Nephron progenitor cell (in vitro differentiated cells): Measurements from ENCODE around the gene ERI2.

Experiments used
- DNase-seq: peaks from one replicate; pipeline ENCODE4 v3.0.0; 2021
- H3K27ac Mint-ChIP-seq: 2 replicates; pipeline ENCODE4 v1.8.0; 2021; ENCODE audit warnings: mild to moderate bottlenecking, moderate library complexity, mixed read lengths
- H3K27me3 Mint-ChIP-seq: 2 replicates; pipeline ENCODE4 v1.8.0; 2021; ENCODE audit warnings: mild to moderate bottlenecking, low read depth, mixed read lengths; ENCODE audit not compliant: poor library complexity
- H3K36me3 Mint-ChIP-seq: 2 replicates; pipeline ENCODE4 v1.8.0; 2021; ENCODE audit warnings: low read depth, mixed read lengths
- H3K4me1 Mint-ChIP-seq: 2 replicates; pipeline ENCODE4 v1.8.0; 2021; ENCODE audit warnings: mixed read lengths
- H3K4me3 Mint-ChIP-seq: 2 replicates; pipeline ENCODE4 v1.8.0; 2021; ENCODE audit warnings: mild to moderate bottlenecking, moderate library complexity, mixed read lengths
- H3K9me3 Mint-ChIP-seq: 2 replicates; pipeline ENCODE4 v1.8.0; 2021; ENCODE audit warnings: mild to moderate bottlenecking, moderate library complexity, mixed read lengths
- TF ChIP-seq, protein P1 (sequence below): fragments of 200-600 bp; sonication (generic); IDR thresholded peaks from 2 replicates; pipeline ENCODE4 v1.5.0; 2021; ENCODE audit warnings: antibody characterized with exemption

Gene ERI2

DNA sequence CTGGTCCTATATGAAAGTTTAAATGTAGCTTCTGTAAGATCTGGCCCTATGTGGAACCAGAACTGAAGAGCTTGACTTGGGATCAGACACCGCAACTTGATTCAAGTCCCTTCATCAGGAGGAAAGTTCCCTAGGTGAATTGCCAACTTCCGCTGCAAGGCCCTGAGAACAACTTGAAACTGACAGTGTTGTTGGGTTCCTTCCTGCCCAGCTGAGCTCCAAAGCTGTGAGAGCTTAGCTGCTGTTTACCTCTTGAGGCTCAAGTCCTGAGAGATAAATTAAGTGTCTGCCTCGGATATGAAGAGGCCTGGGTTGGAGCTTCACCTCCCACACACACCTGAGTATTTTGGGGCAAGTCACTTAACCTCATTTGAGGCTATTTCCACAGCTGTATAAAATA is 44.7 kb upstream of the ERI2 start:
- Mint-ChIP-seq H3K36me3 (peaks cover 10% of the 10 kb centered on the region), H3K9me3 (no peaks in the 10 kb centered on the region), H3K27me3 (no peaks in the 10 kb centered on the region), H3K4me1 (no peaks in the 10 kb centered on the region), H3K27ac (no peak overlapping the region), H3K4me3 (no peak overlapping the region)
- TF ChIP-seq, protein P1, sequence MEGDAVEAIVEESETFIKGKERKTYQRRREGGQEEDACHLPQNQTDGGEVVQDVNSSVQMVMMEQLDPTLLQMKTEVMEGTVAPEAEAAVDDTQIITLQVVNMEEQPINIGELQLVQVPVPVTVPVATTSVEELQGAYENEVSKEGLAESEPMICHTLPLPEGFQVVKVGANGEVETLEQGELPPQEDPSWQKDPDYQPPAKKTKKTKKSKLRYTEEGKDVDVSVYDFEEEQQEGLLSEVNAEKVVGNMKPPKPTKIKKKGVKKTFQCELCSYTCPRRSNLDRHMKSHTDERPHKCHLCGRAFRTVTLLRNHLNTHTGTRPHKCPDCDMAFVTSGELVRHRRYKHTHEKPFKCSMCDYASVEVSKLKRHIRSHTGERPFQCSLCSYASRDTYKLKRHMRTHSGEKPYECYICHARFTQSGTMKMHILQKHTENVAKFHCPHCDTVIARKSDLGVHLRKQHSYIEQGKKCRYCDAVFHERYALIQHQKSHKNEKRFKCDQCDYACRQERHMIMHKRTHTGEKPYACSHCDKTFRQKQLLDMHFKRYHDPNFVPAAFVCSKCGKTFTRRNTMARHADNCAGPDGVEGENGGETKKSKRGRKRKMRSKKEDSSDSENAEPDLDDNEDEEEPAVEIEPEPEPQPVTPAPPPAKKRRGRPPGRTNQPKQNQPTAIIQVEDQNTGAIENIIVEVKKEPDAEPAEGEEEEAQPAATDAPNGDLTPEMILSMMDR: no peak
- DNase-seq: no peak

DNA sequence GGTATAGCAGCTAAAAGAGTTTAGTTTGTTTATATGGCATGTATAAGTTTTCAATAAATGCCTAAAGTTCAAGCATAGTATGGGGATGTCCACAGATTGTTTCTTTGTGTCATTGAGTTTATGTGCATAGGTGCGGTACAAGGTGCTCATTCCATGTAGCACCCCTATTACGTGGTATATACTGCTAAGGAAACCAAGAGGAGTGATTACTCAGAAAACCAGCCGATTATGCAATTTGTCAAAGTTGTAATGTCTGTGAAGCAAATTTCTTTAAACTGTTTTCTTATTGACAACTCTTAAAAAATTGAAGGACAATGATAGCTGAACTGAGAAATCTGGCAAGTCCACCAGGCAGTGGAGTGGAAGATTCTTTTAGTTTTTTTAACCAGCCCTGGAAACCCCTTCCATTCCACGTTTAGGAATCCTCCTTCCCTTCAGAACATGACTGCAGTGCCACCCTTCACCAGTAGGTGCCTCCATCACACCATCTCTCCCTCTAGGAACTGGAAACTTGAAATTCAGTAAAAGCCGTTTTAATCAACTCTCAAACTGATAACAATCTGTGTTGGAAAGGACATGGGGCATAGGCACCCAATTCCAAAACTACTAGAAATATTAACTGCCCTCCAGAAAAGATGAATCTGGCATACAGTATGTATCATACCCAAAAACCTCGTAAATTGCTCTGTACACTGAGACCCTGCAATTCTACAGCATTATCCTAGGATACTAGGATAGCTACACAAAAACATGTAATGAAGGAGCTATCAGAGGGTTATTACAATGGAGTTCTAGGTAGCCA is 43.5 kb upstream of the ERI2 start:
- Mint-ChIP-seq H3K27me3 (no peaks in the 10 kb centered on the region), H3K36me3 (peaks cover 6% of the 10 kb centered on the region), H3K27ac (no peak overlapping the region), H3K4me3 (no peak overlapping the region), H3K4me1 (no peaks in the 10 kb centered on the region), H3K9me3 (no peaks in the 10 kb centered on the region)
- TF ChIP-seq, protein P1: peak; percentile 97
- peak; percentile 81 for DNase-seq

DNA sequence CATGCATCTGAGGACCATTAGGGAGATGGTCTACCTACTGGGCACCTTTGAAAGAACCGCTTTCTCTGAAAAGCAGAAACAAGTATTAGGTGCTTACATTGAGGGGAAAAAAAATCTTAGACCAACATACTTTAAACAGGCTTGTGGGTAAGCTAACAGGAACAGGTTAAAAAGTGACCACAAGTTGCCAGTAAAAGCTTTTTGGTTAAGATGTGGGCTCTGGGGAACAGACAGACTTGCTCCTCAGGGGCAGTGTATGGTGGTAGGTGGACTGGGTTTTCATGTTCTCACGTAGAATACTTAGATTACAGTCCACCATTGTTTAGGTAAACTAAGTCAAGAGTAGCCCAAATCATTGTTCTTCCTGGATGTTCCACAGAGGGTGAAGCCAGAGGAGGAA is 41.3 kb upstream of the ERI2 start:
- TF ChIP-seq, protein P1: no peak
- Mint-ChIP-seq H3K27me3 (no peaks in the 10 kb centered on the region), H3K27ac (no peak overlapping the region), H3K4me1 (peaks cover 6% of the 10 kb centered on the region), H3K36me3 (peaks cover 22% of the 10 kb centered on the region), H3K4me3 (no peak overlapping the region), H3K9me3 (no peaks in the 10 kb centered on the region)
- DNase-seq: no peak

DNA sequence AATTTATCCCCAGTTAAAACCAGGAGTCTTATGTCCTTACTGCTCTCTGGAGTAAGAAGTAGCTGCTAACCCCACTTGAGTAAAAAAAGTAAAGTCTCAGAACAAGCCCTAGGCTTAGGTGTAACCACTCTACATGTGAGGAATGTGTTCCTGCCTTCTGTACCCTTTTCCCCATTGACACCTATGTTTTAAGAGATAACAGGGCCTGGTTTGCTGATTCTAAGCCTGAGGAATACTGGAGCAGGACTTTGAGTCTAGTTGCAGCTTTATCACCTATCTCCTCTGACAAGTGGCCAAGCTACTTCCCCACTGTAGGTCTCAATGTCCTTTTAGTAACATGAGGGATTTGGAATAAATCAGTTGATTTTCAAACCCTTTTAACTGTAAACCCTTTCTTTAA is 40.3 kb upstream of the ERI2 start:
- no peaks in the 10 kb centered on the region for H3K9me3 Mint-ChIP-seq
- H3K36me3 Mint-ChIP-seq: peaks cover 30% of the 10 kb centered on the region
- no peaks in the 10 kb centered on the region for H3K27me3 Mint-ChIP-seq
- DNase-seq: no peak
- peaks cover 6% of the 10 kb centered on the region for H3K4me1 Mint-ChIP-seq
- H3K4me3 Mint-ChIP-seq: no peak overlapping the region
- TF ChIP-seq, protein P1: no peak
- H3K27ac Mint-ChIP-seq: no peak overlapping the region

DNA sequence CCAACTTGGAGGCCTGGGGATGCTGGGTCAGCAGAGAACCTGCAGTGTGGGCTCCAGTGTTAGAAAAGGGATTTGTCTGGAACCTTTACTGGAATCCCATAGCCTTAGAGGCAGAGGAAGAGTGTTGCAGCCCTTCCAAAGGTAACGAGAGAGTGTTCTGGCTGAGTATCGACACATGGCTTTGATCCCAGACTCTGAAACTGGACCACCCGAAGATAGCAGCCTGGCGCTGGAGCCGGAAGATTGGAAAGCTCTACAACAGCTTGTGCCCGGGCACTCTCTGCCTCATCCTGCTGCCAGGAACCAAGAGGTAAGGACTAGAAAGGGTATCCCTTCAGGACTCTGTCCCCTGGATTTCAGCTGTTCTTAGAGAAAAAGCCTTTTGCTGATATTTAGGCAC is 39.8 kb upstream of the ERI2 start:
- Mint-ChIP-seq H3K27me3 (no peaks in the 10 kb centered on the region), H3K36me3 (peaks cover 34% of the 10 kb centered on the region), H3K9me3 (no peaks in the 10 kb centered on the region)

More for the DNA sequence above, 39.8 kb upstream of the ERI2 start:
- Mint-ChIP-seq H3K4me1 (peaks cover 6% of the 10 kb centered on the region), H3K27ac (no peak overlapping the region), H3K4me3 (no peak overlapping the region)
- TF ChIP-seq, protein P1: no peak
- no peak for DNase-seq
